GM23338 (cell line): ENCODE results near the gene CHRD. TPM values are rescaled to one million over a fixed set of nuclear protein-coding genes. Genes with fewer than 3 reads are reported as not detected.

Source experiments
- ATAC-seq: fragments of 200-7000 bp; cut with Tn5 transposase; 3 replicates; pipeline ENCODE4 v1.9.1; 2020
- DNase-seq: peaks from one replicate; pipeline ENCODE4 v3.0.0-alpha.2; 2015; ENCODE audit warnings: low spot score
- H2AFZ ChIP-seq: fragments of 200-600 bp; sonication (generic); 2 replicates; pipeline ENCODE4 v1.8.0; 2016; ENCODE audit warnings: antibody characterized with exemption, mild to moderate bottlenecking, moderate library complexity
- H3F3A ChIP-seq: fragments of 200-600 bp; sonication (generic); replicated peaks from 2 replicates; pipeline ENCODE4 v1.8.0; 2017; ENCODE audit warnings: antibody characterized with exemption, mixed run types, low read depth
- H3K27ac ChIP-seq: fragments of 200-600 bp; sonication (generic); 2 replicates; pipeline ENCODE4 v1.6.1; 2016; ENCODE audit warnings: low read depth
- H3K27me3 ChIP-seq: fragments of 200-600 bp; sonication (generic); 2 replicates; pipeline ENCODE4 v1.8.0; 2016; ENCODE audit warnings: mild to moderate bottlenecking, mixed run types, moderate library complexity; ENCODE audit not compliant: insufficient read depth
- H3K36me3 ChIP-seq: fragments of 200-600 bp; sonication (generic); 2 replicates; pipeline ENCODE4 v1.8.0; 2016; ENCODE audit warnings: mild to moderate bottlenecking; ENCODE audit not compliant: insufficient read depth
- H3K4me1 ChIP-seq: fragments of 200-600 bp; sonication (generic); 2 replicates; pipeline ENCODE4 v1.8.0; 2016; ENCODE audit warnings: mild to moderate bottlenecking, moderate library complexity; ENCODE audit not compliant: insufficient read depth
- H3K4me2 ChIP-seq: fragments of 200-600 bp; sonication (generic); 2 replicates; pipeline ENCODE4 v1.7.1; 2017; ENCODE audit warnings: mixed run types
- H3K4me3 ChIP-seq: fragments of 200-600 bp; sonication (generic); 2 replicates; pipeline ENCODE4 v1.6.1; 2016; ENCODE audit warnings: mixed run types
- H3K79me2 ChIP-seq: fragments of 200-600 bp; sonication (generic); replicated peaks from 2 replicates; pipeline ENCODE4 v1.8.0; 2017; ENCODE audit warnings: mild to moderate bottlenecking; ENCODE audit not compliant: insufficient read depth
- H3K9me2 ChIP-seq: fragments of 200-600 bp; sonication (generic); 2 replicates; pipeline ENCODE4 v1.8.0; 2017; ENCODE audit not compliant: insufficient read depth
- H4K20me1 ChIP-seq: fragments of 200-600 bp; sonication (generic); replicated peaks from 2 replicates; pipeline ENCODE4 v1.8.0; 2017; ENCODE audit warnings: mild to moderate bottlenecking; ENCODE audit not compliant: insufficient read depth
- H3K27ac Mint-ChIP-seq: 2 replicates; pipeline ENCODE4 v1.8.0; 2020; ENCODE audit warnings: inconsistent platforms, mild to moderate bottlenecking, moderate library complexity, mixed read lengths
- H3K27me3 Mint-ChIP-seq: 3 replicates; pipeline ENCODE4 v1.8.0; 2022; ENCODE audit warnings: low read depth, mild to moderate bottlenecking, moderate library complexity, mixed read lengths, inconsistent platforms; ENCODE audit not compliant: insufficient read depth, poor library complexity
- H3K36me3 Mint-ChIP-seq: 3 replicates; pipeline ENCODE4 v1.8.0; 2021; ENCODE audit warnings: low read depth, mild to moderate bottlenecking, inconsistent platforms, moderate library complexity, mixed read lengths
- H3K4me1 Mint-ChIP-seq: 3 replicates; pipeline ENCODE4 v1.8.0; 2020; ENCODE audit warnings: mild to moderate bottlenecking, inconsistent platforms, mixed read lengths
- H3K4me3 Mint-ChIP-seq: 3 replicates; pipeline ENCODE4 v1.8.0; 2021; ENCODE audit warnings: moderate library complexity, mild to moderate bottlenecking, inconsistent platforms, mixed read lengths
- H3K9me3 Mint-ChIP-seq: 3 replicates; pipeline ENCODE4 v1.8.0; 2020; ENCODE audit warnings: moderate library complexity, mild to moderate bottlenecking, inconsistent platforms, mixed read lengths
- CREB1 ChIP-seq: fragments of 250-450 bp; sonication (Bioruptor Pico); IDR thresholded peaks from 2 replicates; pipeline ENCODE4 v1.5.0; 2020; ENCODE audit warnings: low read depth, mild to moderate bottlenecking, moderate library complexity
- ETS1 ChIP-seq: IDR thresholded peaks from 2 replicates; pipeline ENCODE4 v1.6.1; 2016; ENCODE audit warnings: antibody characterized with exemption
- EZH2phosphoT487 ChIP-seq: fragments of 200-600 bp; sonication (generic); IDR thresholded peaks from one replicate; pipeline ENCODE4 v1.8.1; 2018; ENCODE audit warnings: antibody characterized with exemption; ENCODE audit not compliant: unreplicated experiment
- JUNB ChIP-seq: IDR thresholded peaks from one replicate; pipeline ENCODE4 v1.6.1; 2016; ENCODE audit warnings: antibody characterized with exemption; ENCODE audit not compliant: unreplicated experiment
- NANOG ChIP-seq: IDR thresholded peaks from 2 replicates; pipeline ENCODE4 v1.6.1; 2016; ENCODE audit warnings: antibody characterized with exemption, borderline replicate concordance
- POLR2AphosphoS5 ChIP-seq: IDR thresholded peaks from 2 replicates; pipeline ENCODE4 v1.6.1; 2016; ENCODE audit warnings: antibody characterized with exemption, low read depth
- STAT1 ChIP-seq: IDR thresholded peaks from one replicate; pipeline ENCODE4 v1.6.1; 2016; ENCODE audit warnings: antibody characterized with exemption; ENCODE audit not compliant: unreplicated experiment
- ZNF114 ChIP-seq: fragments of 250-450 bp; sonication (Bioruptor Pico); IDR thresholded peaks from 2 replicates; pipeline ENCODE4 v1.5.0; 2020; ENCODE audit warnings: mild to moderate bottlenecking, moderate library complexity
- ZNF331 ChIP-seq: fragments of 250-450 bp; sonication (Bioruptor Pico); IDR thresholded peaks from 2 replicates; pipeline ENCODE4 v1.5.0; 2020; ENCODE audit warnings: low read depth, mild to moderate bottlenecking, moderate library complexity
- ZNF462 ChIP-seq: fragments of 250-450 bp; sonication (Bioruptor Pico); IDR thresholded peaks from 2 replicates; pipeline ENCODE4 v1.5.0; 2020; ENCODE audit warnings: mild to moderate bottlenecking, moderate library complexity
- polyA plus RNA-seq: library from polyadenylated mRNA; unstranded; fragments of >200 nt; fragmentation: Nextera tagmentation; extraction: Ambion mirVana; gene quantifications from 2 replicates; pipeline ENCODE4 v1.2.1, GENCODE V29; 2016
- total RNA-seq: library from RNA; depleted of rRNA; stranded (reverse); fragments of >200 nt; shearing (Covaris generic); gene quantifications from 2 replicates; pipeline ENCODE4 v1.2.3, GENCODE V29; 2014
- TF ChIP-seq, protein P1 (sequence below), 2 experiments: fragments of 200-600 bp in 1 of 2; sonication (generic) in 1 of 2; conservative IDR thresholded peaks; 2 replicates each; pipeline versions ENCODE4 v1.5.1 to v1.6.1; 2016 to 2017; ENCODE audit warnings: antibody characterized with exemption in 2 of 2, low read depth in 2 of 2, mild to moderate bottlenecking in 2 of 2, moderate library complexity in 1 of 2
- TF ChIP-seq, protein P2 (sequence below): IDR thresholded peaks from one replicate; pipeline ENCODE4 v1.6.1; 2018; ENCODE audit warnings: antibody characterized with exemption; ENCODE audit not compliant: unreplicated experiment

CHRD gene
- total and polyA plus RNA-seq, 2 experiments from 2014 or later, result 0.34 to 0.66 TPM

GRCh38 chr3:184341925-184342324, 37.9 kb upstream of the CHRD start (continued):
- TF ChIP-seq, protein P1, sequence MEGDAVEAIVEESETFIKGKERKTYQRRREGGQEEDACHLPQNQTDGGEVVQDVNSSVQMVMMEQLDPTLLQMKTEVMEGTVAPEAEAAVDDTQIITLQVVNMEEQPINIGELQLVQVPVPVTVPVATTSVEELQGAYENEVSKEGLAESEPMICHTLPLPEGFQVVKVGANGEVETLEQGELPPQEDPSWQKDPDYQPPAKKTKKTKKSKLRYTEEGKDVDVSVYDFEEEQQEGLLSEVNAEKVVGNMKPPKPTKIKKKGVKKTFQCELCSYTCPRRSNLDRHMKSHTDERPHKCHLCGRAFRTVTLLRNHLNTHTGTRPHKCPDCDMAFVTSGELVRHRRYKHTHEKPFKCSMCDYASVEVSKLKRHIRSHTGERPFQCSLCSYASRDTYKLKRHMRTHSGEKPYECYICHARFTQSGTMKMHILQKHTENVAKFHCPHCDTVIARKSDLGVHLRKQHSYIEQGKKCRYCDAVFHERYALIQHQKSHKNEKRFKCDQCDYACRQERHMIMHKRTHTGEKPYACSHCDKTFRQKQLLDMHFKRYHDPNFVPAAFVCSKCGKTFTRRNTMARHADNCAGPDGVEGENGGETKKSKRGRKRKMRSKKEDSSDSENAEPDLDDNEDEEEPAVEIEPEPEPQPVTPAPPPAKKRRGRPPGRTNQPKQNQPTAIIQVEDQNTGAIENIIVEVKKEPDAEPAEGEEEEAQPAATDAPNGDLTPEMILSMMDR (conservative IDR thresholded peaks at IDR 0.05; ENCODE audit: low read depth in 2 of 2), result no peak
- TF ChIP-seq POLR2AphosphoS5 (no peak), EZH2phosphoT487 (no peak), ZNF114 (CRISPR knock-in tag) (no peak), ZNF331 (CRISPR knock-in tag) (no peak)

DNA sequence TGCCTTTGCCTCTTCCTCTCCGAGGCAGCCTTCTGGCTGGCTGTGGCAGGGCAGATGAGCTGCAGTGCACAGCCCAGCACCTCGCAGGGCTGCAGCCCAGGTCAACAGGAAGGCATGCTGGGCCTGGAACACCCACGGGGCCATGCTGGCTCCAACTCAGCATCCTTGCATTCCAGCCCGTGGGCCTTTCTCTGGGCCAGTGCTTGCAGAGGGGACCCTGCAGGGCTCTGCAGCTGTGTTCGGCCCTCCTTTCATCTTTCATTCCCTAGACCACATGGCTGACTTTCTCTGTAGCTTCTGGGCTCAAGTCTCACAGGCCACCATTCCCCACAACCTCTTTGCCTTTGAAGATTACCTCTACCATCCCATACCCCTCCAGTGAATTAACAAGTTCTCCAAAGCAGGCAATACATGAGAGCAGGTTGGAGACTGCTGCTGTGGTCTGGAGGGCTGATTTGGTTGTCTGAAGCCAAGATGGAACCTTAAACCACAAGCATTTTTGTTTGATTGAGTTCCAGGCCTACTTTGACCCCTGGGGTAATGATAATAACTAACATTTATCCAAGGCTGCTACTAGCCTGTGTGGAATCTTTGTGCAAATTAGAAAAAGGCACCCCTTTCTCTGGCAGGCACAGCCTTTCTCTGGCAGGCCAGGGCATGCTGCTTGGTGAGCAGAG, 36.5 kb upstream of the CHRD start:
- DNase-seq (no peak), ATAC-seq (no peak)
- peaks cover 20% of the 10 kb centered on the region for H3K27me3 Mint-ChIP-seq
- no peak for TF ChIP-seq ZNF114 (CRISPR knock-in tag)
- no peak for TF ChIP-seq NANOG
- no peak for TF ChIP-seq ZNF462 (CRISPR knock-in tag)
- no peak for TF ChIP-seq EZH2phosphoT487
- TF ChIP-seq STAT1, result no peak
- no peak for TF ChIP-seq ETS1
- no peak for TF ChIP-seq JUNB
- TF ChIP-seq CREB1 (CRISPR knock-in tag), result no peak
- TF ChIP-seq ZNF331 (CRISPR knock-in tag), result no peak
- TF ChIP-seq, protein P2, sequence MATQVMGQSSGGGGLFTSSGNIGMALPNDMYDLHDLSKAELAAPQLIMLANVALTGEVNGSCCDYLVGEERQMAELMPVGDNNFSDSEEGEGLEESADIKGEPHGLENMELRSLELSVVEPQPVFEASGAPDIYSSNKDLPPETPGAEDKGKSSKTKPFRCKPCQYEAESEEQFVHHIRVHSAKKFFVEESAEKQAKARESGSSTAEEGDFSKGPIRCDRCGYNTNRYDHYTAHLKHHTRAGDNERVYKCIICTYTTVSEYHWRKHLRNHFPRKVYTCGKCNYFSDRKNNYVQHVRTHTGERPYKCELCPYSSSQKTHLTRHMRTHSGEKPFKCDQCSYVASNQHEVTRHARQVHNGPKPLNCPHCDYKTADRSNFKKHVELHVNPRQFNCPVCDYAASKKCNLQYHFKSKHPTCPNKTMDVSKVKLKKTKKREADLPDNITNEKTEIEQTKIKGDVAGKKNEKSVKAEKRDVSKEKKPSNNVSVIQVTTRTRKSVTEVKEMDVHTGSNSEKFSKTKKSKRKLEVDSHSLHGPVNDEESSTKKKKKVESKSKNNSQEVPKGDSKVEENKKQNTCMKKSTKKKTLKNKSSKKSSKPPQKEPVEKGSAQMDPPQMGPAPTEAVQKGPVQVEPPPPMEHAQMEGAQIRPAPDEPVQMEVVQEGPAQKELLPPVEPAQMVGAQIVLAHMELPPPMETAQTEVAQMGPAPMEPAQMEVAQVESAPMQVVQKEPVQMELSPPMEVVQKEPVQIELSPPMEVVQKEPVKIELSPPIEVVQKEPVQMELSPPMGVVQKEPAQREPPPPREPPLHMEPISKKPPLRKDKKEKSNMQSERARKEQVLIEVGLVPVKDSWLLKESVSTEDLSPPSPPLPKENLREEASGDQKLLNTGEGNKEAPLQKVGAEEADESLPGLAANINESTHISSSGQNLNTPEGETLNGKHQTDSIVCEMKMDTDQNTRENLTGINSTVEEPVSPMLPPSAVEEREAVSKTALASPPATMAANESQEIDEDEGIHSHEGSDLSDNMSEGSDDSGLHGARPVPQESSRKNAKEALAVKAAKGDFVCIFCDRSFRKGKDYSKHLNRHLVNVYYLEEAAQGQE, result no peak

More for the DNA sequence above, 36.5 kb upstream of the CHRD start:
- H3K27ac ChIP-seq, result no peak overlapping the region
- no peaks in the 10 kb centered on the region for H3K36me3 ChIP-seq
- H3K27me3 ChIP-seq, result no peaks in the 10 kb centered on the region
- Mint-ChIP-seq H3K4me1 (peaks cover 29% of the 10 kb centered on the region), H3K9me3 (no peaks in the 10 kb centered on the region; the same call in 2 of the 3 replicates), H3K27ac (peak overlapping the region; percentile 80; the same call in 1 of the 2 replicates), H3K36me3 (peaks cover 12% of the 10 kb centered on the region), H3K4me3 (no peak overlapping the region)
- no peaks in the 10 kb centered on the region for H3K9me2 ChIP-seq
- H3F3A ChIP-seq, result 0 out of 2 replicates have a peak, but pooled peaks cover 4% of the 10 kb centered on the region
- H2AFZ ChIP-seq, result no peak overlapping the region
- peaks cover 10% of the 10 kb centered on the region for H4K20me1 ChIP-seq
- no peak overlapping the region for H3K4me3 ChIP-seq
- peaks cover 15% of the 10 kb centered on the region; the same call in 1 of the 2 replicates for H3K79me2 ChIP-seq
- no peak overlapping the region for H3K4me2 ChIP-seq
- H3K4me1 ChIP-seq, result peaks cover 12% of the 10 kb centered on the region; the same call in 1 of the 2 replicates
